Psoas muscle (tissue), 8 donors: ENCODE results near the gene KIAA0753. TPM values are rescaled to one million over a fixed set of nuclear protein-coding genes. Genes with fewer than 3 reads are reported as not detected.

ENCODE experiments used
- ATAC-seq, 4 donors: fragments of 200-7000 bp; cut with Tn5 transposase; one replicate each; pipeline ENCODE4 v1.9.1; 2020; ENCODE audit warnings: moderate library complexity in 3 of 4, mild to moderate bottlenecking in 2 of 4
- DNase-seq, 2 donors: peaks; one replicate each; pipeline ENCODE4 v3.0.0-alpha.2; 2020
- H3K27ac ChIP-seq: fragments of 200-600 bp; one replicate; pipeline ENCODE4 v1.8.0; 2022
- H3K27me3 ChIP-seq, 3 donors: fragments of 200-600 bp in 1 of 3; one replicate each; pipeline versions ENCODE4 v1.6.1 to v1.8.0; 2013 to 2022; ENCODE audit warnings: low read length in 2 of 3, mild to moderate bottlenecking in 2 of 3, moderate library complexity in 1 of 3; ENCODE audit not compliant: insufficient read depth in 3 of 3
- H3K36me3 ChIP-seq, 2 donors: fragments of 200-600 bp in 1 of 2; one replicate each; pipeline versions ENCODE4 v1.6.1 to v1.8.0; 2013 to 2022; ENCODE audit warnings: low read depth in 1 of 2, mild to moderate bottlenecking in 1 of 2, moderate library complexity in 1 of 2; ENCODE audit not compliant: insufficient read depth in 1 of 2
- H3K4me1 ChIP-seq: fragments of 200-600 bp; one replicate; pipeline ENCODE4 v1.8.0; 2022
- H3K4me3 ChIP-seq: fragments of 200-600 bp; one replicate; pipeline ENCODE4 v1.8.0; 2022; ENCODE audit warnings: mild to moderate bottlenecking
- H3K9me3 ChIP-seq: fragments of 200-600 bp; one replicate; pipeline ENCODE4 v1.8.0; 2022
- WGBS, 3 donors: extraction: QIAGEN DNeasy Blood & Tissue Kit; methylation state at CpG; one replicate each; pipeline versions ENCODE4 v1.1.6 to v1.1.7; 2013; 5-methylcytosine and 5-hydroxymethylcytosine counted together
- intact Hi-C, 2 donors: fragments of 100-400 bp; cut with DNase I; formaldehyde crosslinking; loops; one replicate each; pipeline versions ENCODE4 v1.11.0 to v1.14.2; 2022
- polyA plus RNA-seq, 3 donors: library from polyadenylated mRNA; stranded (reverse); fragments of 200-250 nt; gene quantifications; one replicate each; pipeline ENCODE4 v1.2.3, GENCODE V29; 2013
- total RNA-seq, 4 donors: library from RNA; stranded (reverse); fragmentation: NEBNext Ultra II Directional in 2 of 4; extraction: Animal tissue kit (Norgen Biotek cat#: 25700) in 2 of 4; gene quantifications; one replicate each; pipeline versions ENCODE4 v1.2.1 to v1.2.4, GENCODE V29; 2021 to 2023
- TF ChIP-seq, protein P1 (sequence below): fragments of 200-600 bp; IDR thresholded peaks from one replicate; pipeline ENCODE4 v1.8.0; 2022; ENCODE audit warnings: antibody characterized with exemption
- donor health status: healthy with polysubstance abuse.
- donor health status: DM: no; HTN: no; CAD: no; lungs with moderate emphysema.
- donor health status: Bipolar disorder and iron deficiency.
- donor health status: healthy.
- donor health status: DM: yes; HTN: yes; CAD: no.
- donor health status: DM: no; HTN: no; CAD: no.
- donor health status: DM: no; HTN: no; CAD: no.
- donor health status: DM: yes; HTN: yes; CAD: no.

Gene KIAA0753
- total and polyA plus RNA-seq, 7 donors = 2.4 to 4.7 (median 3.0) TPM

- 59 to 75% (median 68%) methylated on average over 6 of the region's 6 CpGs for WGBS, 3 donors
- Histone ChIP-seq H3K4me1 (no peaks in the 10 kb centered on the region), H3K27me3 (peaks cover 0 to 41% (median 6%) of the 10 kb centered on the region in 3 donors), H3K27ac (no peak overlapping the region), H3K9me3 (no peaks in the 10 kb centered on the region), H3K4me3 (no peak overlapping the region), H3K36me3 (no peaks in the 10 kb centered on the region)
- intact Hi-C loops = no loop called here
- ATAC-seq (no peak), DNase-seq (no peak)
- TF ChIP-seq, protein P1, sequence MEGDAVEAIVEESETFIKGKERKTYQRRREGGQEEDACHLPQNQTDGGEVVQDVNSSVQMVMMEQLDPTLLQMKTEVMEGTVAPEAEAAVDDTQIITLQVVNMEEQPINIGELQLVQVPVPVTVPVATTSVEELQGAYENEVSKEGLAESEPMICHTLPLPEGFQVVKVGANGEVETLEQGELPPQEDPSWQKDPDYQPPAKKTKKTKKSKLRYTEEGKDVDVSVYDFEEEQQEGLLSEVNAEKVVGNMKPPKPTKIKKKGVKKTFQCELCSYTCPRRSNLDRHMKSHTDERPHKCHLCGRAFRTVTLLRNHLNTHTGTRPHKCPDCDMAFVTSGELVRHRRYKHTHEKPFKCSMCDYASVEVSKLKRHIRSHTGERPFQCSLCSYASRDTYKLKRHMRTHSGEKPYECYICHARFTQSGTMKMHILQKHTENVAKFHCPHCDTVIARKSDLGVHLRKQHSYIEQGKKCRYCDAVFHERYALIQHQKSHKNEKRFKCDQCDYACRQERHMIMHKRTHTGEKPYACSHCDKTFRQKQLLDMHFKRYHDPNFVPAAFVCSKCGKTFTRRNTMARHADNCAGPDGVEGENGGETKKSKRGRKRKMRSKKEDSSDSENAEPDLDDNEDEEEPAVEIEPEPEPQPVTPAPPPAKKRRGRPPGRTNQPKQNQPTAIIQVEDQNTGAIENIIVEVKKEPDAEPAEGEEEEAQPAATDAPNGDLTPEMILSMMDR = no peak
Measured at GRCh38 chr17:6676802-6677157, 36.3 kb upstream of the KIAA0753 start.

DNA sequence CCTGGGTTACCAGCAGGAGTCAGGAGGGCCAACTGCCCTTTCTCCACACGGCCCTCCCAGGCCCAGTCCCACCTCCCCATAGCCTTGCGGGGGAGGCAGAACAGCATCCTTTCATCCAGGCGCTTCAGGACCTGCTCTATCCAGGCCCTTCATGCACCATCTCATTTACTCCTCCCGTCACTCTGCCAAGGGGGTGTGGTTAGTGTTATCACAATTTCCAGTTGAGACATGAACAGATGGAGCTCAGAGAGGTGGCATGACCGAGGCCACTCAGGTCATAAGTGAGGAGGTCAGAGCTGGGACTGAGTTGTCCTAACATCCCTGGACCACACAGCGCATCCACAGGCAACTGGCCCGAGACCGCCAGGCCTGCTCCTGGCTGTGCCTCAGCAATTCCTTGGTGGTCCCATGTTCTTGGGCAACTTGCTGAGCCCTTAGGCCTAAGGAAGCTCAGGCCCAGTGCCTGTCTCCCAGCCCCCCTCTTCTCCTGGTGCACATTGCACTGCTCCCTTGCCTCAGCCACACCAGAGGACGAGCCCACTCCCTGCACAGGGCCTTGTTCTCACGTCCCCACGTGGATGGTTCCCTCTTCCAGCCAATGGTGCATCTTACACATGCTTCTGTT, 34.8 kb upstream of the KIAA0753 start:
- no peaks in the 10 kb centered on the region for H3K36me3 ChIP-seq
- ATAC-seq = no peak
- H3K4me3 ChIP-seq = no peak overlapping the region
- DNase-seq = no peak
- H3K9me3 ChIP-seq = no peaks in the 10 kb centered on the region
- no peaks in the 10 kb centered on the region for H3K4me1 ChIP-seq
- H3K27ac ChIP-seq = no peak overlapping the region
- H3K27me3 ChIP-seq = peaks cover 0 to 33% (median 6%) of the 10 kb centered on the region in 3 donors
- intact Hi-C loops = no loop called here
- TF ChIP-seq, protein P1 = no peak
- WGBS, 3 donors = 72 to 79% (median 73%) methylated on average over 11 of the region's 11 CpGs

DNA sequence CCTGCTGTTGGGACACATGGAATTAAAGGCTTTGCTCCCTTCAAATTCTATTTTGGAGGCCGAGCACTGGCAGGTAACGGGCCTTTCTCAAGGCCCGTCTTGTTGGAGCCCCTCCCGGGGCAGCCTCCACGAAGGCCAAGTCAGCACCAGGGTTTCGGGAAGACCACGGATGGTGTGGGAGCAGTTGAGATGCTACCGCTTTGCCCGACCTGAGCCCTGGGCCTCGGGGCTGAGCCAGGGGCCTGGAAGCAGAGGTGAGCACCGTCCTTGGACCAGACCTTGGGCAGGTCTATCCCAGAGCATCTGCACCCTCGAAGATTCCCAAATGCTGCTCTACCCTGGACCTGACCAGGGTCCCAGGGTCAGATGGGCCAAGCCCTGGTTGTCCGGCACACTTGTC, 34.1 kb upstream of the KIAA0753 start:
- Histone ChIP-seq H3K27me3 (peaks cover 0 to 31% (median 7%) of the 10 kb centered on the region in 3 donors), H3K9me3 (no peaks in the 10 kb centered on the region), H3K4me3 (no peak overlapping the region), H3K36me3 (no peaks in the 10 kb centered on the region), H3K4me1 (no peaks in the 10 kb centered on the region), H3K27ac (no peak overlapping the region)
- DNase-seq = no peak
- intact Hi-C loops = no loop called here
- TF ChIP-seq, protein P1 = no peak
- WGBS, 3 donors = 91 to 94% (median 93%) methylated on average over 13 of the region's 13 CpGs
- ATAC-seq = no peak

DNA sequence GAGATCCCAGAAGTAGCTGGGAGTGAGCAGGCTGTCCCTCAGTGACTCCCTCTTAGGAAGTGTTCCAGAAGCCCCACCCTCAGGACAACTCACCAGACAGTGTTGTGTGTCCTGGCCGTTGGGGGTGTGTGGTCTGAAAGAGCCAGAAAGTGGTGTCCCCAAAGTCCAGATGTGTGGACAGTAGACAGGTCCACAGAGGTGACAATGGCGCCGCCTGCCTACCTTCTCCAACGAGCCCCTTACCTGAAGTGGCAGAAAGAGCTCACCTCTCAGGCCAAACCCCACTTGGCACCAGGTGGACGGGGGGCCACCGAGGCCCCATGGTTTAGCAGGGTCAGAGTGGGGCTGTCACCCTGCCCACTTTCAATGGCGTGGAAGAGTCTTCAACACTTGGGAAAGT, 30.9 kb upstream of the KIAA0753 start:
- Histone ChIP-seq H3K4me1 (no peaks in the 10 kb centered on the region), H3K9me3 (no peaks in the 10 kb centered on the region), H3K27ac (no peak overlapping the region), H3K4me3 (no peak overlapping the region), H3K36me3 (no peaks in the 10 kb centered on the region), H3K27me3 (peaks cover 0 to 14% (median 2%) of the 10 kb centered on the region in 3 donors)
- WGBS, 3 donors = 80 to 86% (median 82%) methylated on average over 7 of the region's 7 CpGs
- DNase-seq (no peak), ATAC-seq (no peak)
- intact Hi-C loops = no loop called here
- TF ChIP-seq, protein P1 = no peak

DNA sequence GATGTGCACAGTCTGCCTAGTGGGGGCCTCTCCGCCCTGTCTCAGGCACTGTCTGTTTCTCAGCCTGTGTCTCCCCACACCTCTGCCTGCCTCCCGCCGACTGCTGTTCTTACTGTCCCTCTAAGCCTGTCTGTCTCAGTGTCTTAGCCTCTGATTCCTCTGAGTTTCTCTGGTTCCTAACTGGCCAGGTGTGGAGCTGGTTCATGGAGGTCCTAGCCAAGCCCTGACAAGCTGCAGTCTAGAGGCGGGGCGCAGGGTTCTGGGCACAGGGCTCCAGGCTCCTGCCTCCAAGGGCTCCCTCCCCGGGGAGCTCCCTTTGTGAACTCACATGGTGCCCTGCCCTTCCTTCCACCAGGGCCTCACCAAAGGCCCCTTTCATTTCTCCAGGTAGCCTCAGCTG, 30.5 kb upstream of the KIAA0753 start:
- ATAC-seq = no peak
- intact Hi-C loops = no loop called here
- DNase-seq = no peak
- WGBS, 3 donors = 67 to 81% (median 70%) methylated on average over 6 of the region's 6 CpGs
- no peaks in the 10 kb centered on the region for H3K9me3 ChIP-seq
- H3K36me3 ChIP-seq = no peaks in the 10 kb centered on the region
- TF ChIP-seq, protein P1 = no peak
- no peaks in the 10 kb centered on the region for H3K4me1 ChIP-seq
- H3K27ac ChIP-seq = no peak overlapping the region
- H3K27me3 ChIP-seq = peaks cover 0 to 14% (median 2%) of the 10 kb centered on the region in 3 donors
- H3K4me3 ChIP-seq = no peak overlapping the region
